Left lung (tissue), 10 donors: ENCODE data around the gene TMEM63A. TPM values are rescaled to one million over a fixed set of nuclear protein-coding genes. Genes with fewer than 3 reads are reported as not detected.

Experiments
- ATAC-seq: fragments of 200-7000 bp; cut with Tn5 transposase; one replicate; pipeline ENCODE4 v1.9.1; 2020; ENCODE audit warnings: moderate library complexity
- DNase-seq, 4 donors: peaks; one replicate each; pipeline ENCODE4 v3.0.0-alpha.2; 2013 to 2020
- H3K27ac ChIP-seq, 2 donors: fragments of 200-600 bp; sonication (generic) in 1 of 2; one replicate each; pipeline versions ENCODE4 v1.5.0 to v1.8.0; 2020 to 2021
- H3K27me3 ChIP-seq, 2 donors: fragments of 200-600 bp; sonication (generic) in 1 of 2; one replicate each; pipeline versions ENCODE4 v1.5.0 to v1.8.0; 2020 to 2021
- H3K36me3 ChIP-seq, 2 donors: fragments of 200-600 bp; sonication (generic) in 1 of 2; one replicate each; pipeline versions ENCODE4 v1.5.0 to v1.8.0; 2020 to 2021
- H3K4me1 ChIP-seq, 2 donors: fragments of 200-600 bp; one replicate each; pipeline ENCODE4 v1.8.0; 2021
- H3K4me3 ChIP-seq, 2 donors: fragments of 200-600 bp; sonication (generic) in 1 of 2; one replicate each; pipeline versions ENCODE4 v1.5.0 to v1.8.0; 2020 to 2021; ENCODE audit warnings: mild to moderate bottlenecking in 1 of 2
- H3K9me3 ChIP-seq, 2 donors: fragments of 200-600 bp; sonication (generic) in 1 of 2; one replicate each; pipeline versions ENCODE4 v1.5.0 to v1.8.0; 2020 to 2021
- CTCF ChIP-seq, 2 donors: fragments of 200-600 bp; sonication (generic) in 1 of 2; IDR thresholded peaks; one replicate each; pipeline versions ENCODE4 v1.5.0 to v1.8.0; 2021; ENCODE audit warnings: antibody characterized with exemption in 2 of 2
- intact Hi-C, 2 donors: fragments of 100-400 bp; cut with DNase I; formaldehyde crosslinking; loops; one replicate each; pipeline versions ENCODE4 v1.11.2 to v1.14.2; 2022
- polyA plus RNA-seq, 6 donors: library from polyadenylated mRNA; unstranded; fragments of 120-200 nt; gene quantifications; one replicate each; pipeline ENCODE4 v1.2.1, GENCODE V29; 2013; ENCODE audit not compliant: insufficient read length in 6 of 6
- total RNA-seq, 2 donors: library from RNA; stranded (reverse); fragmentation: NEBNext Ultra II Directional; extraction: Animal tissue kit (Norgen Biotek cat#: 25700); gene quantifications; one replicate each; pipeline ENCODE4 v1.2.1, GENCODE V29; 2021
- donor health status: DM: no; HTN: yes; CAD: no.
- donor health status: DM: no; HTN: no; CAD: no.

The TMEM63A gene
- total and polyA plus RNA-seq, 8 donors = 77.4 to 167 (median 123) TPM

DNA sequence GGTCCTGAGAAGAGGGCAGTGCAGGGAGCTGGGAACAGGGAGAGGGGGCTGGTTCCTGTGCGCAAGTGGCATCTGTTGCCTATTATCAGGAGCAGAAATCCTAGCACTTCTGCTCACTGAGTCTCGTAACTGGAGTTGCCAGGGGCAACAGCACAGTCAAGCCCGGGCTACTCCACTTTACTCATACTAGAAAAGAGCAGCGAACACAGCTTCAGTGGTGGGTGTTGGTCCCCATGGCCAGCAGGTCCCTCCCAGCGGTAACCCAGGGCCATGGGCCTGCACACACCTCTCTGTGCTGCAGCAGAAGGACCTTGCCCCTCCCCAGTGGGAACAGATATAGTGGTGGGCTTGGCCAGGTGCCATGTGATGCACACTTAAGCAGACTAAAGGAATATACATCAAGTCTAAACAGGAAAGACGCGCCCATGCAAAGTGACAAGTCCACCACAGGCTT lies 33.4 kb upstream of the TMEM63A start:
- Histone ChIP-seq H3K27me3 (no peaks in the 10 kb centered on the region), H3K36me3 (peaks cover 0 to 45% of the 10 kb centered on the region in 2 donors), H3K27ac (no peak overlapping the region), H3K4me1 (peaks cover 3 to 23% of the 10 kb centered on the region in 2 donors), H3K4me3 (no peak overlapping the region), H3K9me3 (no peaks in the 10 kb centered on the region)
- intact Hi-C loops = no loop called here
- DNase-seq (no peak), ATAC-seq (no peak)
- no peak for TF ChIP-seq CTCF (IDR thresholded peaks at IDR 0.05)

DNA sequence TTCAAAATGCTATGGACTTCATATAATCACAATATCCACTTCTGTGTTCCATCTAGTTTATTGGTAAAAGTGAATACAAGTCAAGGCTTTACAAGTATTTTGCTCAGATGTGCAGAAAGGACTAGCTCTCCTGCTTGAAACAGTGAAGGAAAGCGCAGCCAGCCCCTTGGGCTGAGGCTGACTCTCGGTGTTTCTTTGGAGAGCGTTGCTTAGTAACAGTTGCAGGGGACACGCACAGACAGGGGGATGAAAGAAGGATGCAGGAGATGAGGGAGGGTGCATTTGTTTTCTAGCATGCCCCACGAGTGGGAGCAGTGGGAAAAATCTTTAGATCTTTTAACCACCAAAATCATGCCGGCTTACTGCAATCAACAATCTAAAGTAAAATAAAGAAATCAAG lies 32.8 kb upstream of the TMEM63A start:
- TF ChIP-seq CTCF (IDR thresholded peaks at IDR 0.05) = no peak
- ATAC-seq = no peak
- no peak overlapping the region for H3K27ac ChIP-seq
- no peak for DNase-seq
- peaks cover 3 to 18% of the 10 kb centered on the region in 2 donors for H3K4me1 ChIP-seq
- intact Hi-C loops = no loop called here
- no peak overlapping the region for H3K4me3 ChIP-seq
- H3K36me3 ChIP-seq = peaks cover 0 to 41% of the 10 kb centered on the region in 2 donors
- H3K27me3 ChIP-seq = no peaks in the 10 kb centered on the region
- no peaks in the 10 kb centered on the region for H3K9me3 ChIP-seq

DNA sequence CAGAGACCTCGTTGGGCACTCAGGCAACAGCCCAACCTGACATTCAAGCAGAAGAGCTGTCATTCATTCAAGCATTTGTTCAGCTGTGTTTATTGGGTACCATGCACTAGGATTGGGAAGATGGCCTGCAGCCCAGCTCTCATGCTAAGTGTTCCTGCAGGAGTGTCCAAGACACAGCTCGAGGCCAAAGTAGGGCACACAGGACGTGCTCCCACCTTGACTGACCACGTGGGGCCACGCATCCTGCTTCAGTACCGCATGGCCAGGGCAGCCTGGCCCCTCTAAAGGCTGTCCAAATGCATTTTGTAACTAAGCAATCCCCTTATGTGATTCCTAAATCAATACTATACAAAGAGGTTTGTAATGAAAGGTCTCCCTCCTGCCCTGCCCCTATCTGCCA lies 32.2 kb upstream of the TMEM63A start:
- Histone ChIP-seq H3K27ac (no peak overlapping the region), H3K4me3 (no peak overlapping the region), H3K27me3 (no peaks in the 10 kb centered on the region), H3K4me1 (peaks cover 3 to 13% of the 10 kb centered on the region in 2 donors), H3K36me3 (peaks cover 0 to 36% of the 10 kb centered on the region in 2 donors), H3K9me3 (no peaks in the 10 kb centered on the region)
- no peak for DNase-seq
- intact Hi-C loops = no loop called here
- ATAC-seq = no peak
- no peak for TF ChIP-seq CTCF (IDR thresholded peaks at IDR 0.05)

GRCh38 chr1:225911191-225912130 lies 29.3 kb upstream of the TMEM63A start:
- DNase-seq (peak; percentile 55 to 97 (median 72)), ATAC-seq (peak; percentile 96)
- intact Hi-C loops = no loop called here
- Histone ChIP-seq H3K9me3 (no peaks in the 10 kb centered on the region), H3K36me3 (peaks cover 0 to 7% of the 10 kb centered on the region in 2 donors), H3K4me3 (no peak overlapping the region), H3K27ac (no peak overlapping the region), H3K4me1 (peaks cover 3 to 11% of the 10 kb centered on the region in 2 donors), H3K27me3 (no peaks in the 10 kb centered on the region)
- TF ChIP-seq CTCF (IDR thresholded peaks at IDR 0.05) = peak; percentile 89 to 97

DNA sequence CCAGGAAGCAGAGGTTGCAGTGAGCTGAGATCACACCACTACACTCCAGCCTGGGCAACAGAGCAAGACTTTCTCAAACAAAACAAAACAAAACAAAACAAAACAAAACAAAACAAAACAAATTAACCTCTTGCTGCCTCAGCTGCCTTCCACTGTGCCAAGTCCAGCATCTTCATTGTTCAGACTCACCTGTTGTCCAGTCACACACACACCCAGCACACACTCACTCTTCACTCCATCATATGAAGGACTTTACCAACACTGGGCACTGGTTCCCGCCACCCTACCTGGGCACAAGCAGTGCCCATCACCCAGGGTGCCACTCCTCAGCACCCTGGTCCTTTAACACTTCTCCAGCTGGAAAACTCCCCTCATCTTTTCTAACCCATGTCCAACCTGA lies 27.3 kb upstream of the TMEM63A start:
- intact Hi-C loops = no loop called here
- TF ChIP-seq CTCF (IDR thresholded peaks at IDR 0.05) = no peak
- H3K4me1 ChIP-seq = peaks cover 3 to 11% of the 10 kb centered on the region in 2 donors
- H3K4me3 ChIP-seq = no peak overlapping the region
- H3K27me3 ChIP-seq = no peaks in the 10 kb centered on the region
- ATAC-seq (no peak), DNase-seq (no peak)
- no peak overlapping the region for H3K27ac ChIP-seq
- H3K36me3 ChIP-seq = peaks cover 0 to 3% of the 10 kb centered on the region in 2 donors
- H3K9me3 ChIP-seq = no peaks in the 10 kb centered on the region
